Measurements from ENCODE around the gene ZKSCAN1.

Gene ZKSCAN1

DNA sequence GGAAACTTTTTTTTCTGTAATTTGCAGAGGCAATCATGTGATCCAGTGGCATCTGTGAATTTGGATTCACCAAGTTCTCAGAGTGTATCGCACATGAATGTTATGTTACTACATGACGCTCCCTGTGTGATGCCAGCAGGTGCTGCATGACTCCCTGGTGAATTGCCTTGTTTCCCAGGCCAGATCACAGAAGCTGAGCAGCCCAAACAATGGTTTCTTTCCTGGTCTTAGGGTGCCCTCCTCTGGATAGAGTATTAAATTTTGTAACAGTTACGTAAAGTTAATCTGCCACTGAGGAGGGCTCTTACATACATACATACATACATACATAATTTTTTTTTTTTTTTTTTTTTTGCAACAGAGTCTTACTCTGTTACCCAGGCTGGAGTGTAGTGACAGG, 37.8 kb downstream of the ZKSCAN1 start:
- DNase-seq (ENCODE audit: low read depth in 1 of 2, low spot score in 1 of 2) = peak; percentile 62 to 69
- TF ChIP-seq POLR2AphosphoS5 (IDR thresholded peaks at IDR 0.05; ENCODE audit: low read depth) = no peak
- H3K27ac ChIP-seq (replicated peaks) = no peak overlapping the region
- no peak overlapping the region for H3K4me3 ChIP-seq (replicated peaks; ENCODE audit: insufficient read depth, low read length)
- no peaks in the 10 kb centered on the region for H3K27me3 ChIP-seq (ENCODE audit: insufficient read depth, poor library complexity, severe bottlenecking)

DNA sequence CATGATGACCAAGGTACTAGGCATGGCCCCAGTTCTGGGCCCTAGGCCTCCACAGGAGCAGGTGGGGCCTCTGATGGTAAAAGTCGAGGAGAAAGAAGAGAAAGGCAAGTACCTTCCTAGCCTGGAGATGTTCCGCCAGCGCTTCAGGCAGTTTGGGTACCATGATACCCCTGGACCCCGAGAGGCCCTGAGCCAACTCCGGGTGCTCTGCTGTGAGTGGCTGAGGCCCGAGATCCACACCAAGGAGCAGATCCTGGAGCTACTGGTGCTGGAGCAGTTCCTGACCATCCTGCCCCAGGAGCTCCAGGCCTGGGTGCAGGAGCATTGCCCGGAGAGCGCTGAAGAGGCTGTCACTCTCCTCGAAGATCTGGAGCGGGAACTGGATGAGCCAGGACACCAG, 41.6 kb downstream of the ZKSCAN1 start:
- H3K27me3 ChIP-seq (ENCODE audit: insufficient read depth, poor library complexity, severe bottlenecking) = no peaks in the 10 kb centered on the region
- no peak for TF ChIP-seq POLR2AphosphoS5 (IDR thresholded peaks at IDR 0.05; ENCODE audit: low read depth)
- TF ChIP-seq, protein P1, sequence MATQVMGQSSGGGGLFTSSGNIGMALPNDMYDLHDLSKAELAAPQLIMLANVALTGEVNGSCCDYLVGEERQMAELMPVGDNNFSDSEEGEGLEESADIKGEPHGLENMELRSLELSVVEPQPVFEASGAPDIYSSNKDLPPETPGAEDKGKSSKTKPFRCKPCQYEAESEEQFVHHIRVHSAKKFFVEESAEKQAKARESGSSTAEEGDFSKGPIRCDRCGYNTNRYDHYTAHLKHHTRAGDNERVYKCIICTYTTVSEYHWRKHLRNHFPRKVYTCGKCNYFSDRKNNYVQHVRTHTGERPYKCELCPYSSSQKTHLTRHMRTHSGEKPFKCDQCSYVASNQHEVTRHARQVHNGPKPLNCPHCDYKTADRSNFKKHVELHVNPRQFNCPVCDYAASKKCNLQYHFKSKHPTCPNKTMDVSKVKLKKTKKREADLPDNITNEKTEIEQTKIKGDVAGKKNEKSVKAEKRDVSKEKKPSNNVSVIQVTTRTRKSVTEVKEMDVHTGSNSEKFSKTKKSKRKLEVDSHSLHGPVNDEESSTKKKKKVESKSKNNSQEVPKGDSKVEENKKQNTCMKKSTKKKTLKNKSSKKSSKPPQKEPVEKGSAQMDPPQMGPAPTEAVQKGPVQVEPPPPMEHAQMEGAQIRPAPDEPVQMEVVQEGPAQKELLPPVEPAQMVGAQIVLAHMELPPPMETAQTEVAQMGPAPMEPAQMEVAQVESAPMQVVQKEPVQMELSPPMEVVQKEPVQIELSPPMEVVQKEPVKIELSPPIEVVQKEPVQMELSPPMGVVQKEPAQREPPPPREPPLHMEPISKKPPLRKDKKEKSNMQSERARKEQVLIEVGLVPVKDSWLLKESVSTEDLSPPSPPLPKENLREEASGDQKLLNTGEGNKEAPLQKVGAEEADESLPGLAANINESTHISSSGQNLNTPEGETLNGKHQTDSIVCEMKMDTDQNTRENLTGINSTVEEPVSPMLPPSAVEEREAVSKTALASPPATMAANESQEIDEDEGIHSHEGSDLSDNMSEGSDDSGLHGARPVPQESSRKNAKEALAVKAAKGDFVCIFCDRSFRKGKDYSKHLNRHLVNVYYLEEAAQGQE (IDR thresholded peaks at IDR 0.05; ENCODE audit: insufficient replicate concordance, low read depth) = no peak
- no peak for TF ChIP-seq SPI1 (IDR thresholded peaks at IDR 0.05; ENCODE audit: borderline replicate concordance, low read depth)
- TF ChIP-seq, protein P2, sequence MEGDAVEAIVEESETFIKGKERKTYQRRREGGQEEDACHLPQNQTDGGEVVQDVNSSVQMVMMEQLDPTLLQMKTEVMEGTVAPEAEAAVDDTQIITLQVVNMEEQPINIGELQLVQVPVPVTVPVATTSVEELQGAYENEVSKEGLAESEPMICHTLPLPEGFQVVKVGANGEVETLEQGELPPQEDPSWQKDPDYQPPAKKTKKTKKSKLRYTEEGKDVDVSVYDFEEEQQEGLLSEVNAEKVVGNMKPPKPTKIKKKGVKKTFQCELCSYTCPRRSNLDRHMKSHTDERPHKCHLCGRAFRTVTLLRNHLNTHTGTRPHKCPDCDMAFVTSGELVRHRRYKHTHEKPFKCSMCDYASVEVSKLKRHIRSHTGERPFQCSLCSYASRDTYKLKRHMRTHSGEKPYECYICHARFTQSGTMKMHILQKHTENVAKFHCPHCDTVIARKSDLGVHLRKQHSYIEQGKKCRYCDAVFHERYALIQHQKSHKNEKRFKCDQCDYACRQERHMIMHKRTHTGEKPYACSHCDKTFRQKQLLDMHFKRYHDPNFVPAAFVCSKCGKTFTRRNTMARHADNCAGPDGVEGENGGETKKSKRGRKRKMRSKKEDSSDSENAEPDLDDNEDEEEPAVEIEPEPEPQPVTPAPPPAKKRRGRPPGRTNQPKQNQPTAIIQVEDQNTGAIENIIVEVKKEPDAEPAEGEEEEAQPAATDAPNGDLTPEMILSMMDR (IDR thresholded peaks at IDR 0.05; ENCODE audit: insufficient read depth, low read length) = no peak
- TF ChIP-seq GABPA (IDR thresholded peaks at IDR 0.05; ENCODE audit: low read depth) = no peak
- no peak for DNase-seq (ENCODE audit: low read depth in 1 of 2, low spot score in 1 of 2)

DNA sequence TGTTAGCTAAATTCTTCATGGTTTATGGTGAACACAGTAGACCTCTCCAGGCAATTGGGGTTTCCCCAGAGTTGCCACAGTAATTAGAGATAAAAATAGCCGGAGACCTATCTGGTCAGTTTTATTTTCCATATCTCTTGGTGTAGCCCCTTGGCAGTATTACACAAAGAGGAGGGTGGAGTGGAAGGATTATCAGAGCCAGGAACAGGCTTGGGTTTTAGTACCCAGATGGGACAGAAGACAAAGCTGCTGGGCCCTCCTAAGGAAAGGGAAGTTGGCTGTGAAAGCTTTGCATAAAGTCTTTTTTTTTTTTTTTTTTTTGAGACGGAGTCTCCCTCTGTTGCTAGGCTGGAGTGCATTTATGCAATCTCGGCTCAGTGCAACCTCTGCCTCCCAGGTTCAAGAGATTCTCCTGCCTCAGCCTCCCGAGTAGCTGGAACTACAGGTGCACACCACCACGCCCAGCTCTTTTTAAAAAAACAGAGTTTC, 43.9 kb downstream of the ZKSCAN1 start:
- Histone ChIP-seq H3K4me3 (replicated peaks; ENCODE audit: insufficient read depth, low read length) (no peak overlapping the region), H3K27me3 (ENCODE audit: insufficient read depth, poor library complexity, severe bottlenecking) (no peaks in the 10 kb centered on the region), H3K27ac (replicated peaks) (no peak overlapping the region)
- DNase-seq (ENCODE audit: low read depth in 1 of 2, low spot score in 1 of 2) = no peak
- no peak for TF ChIP-seq SPI1 (IDR thresholded peaks at IDR 0.05; ENCODE audit: borderline replicate concordance, low read depth)
- TF ChIP-seq, protein P1 (IDR thresholded peaks at IDR 0.05; ENCODE audit: insufficient replicate concordance, low read depth) = no peak
- TF ChIP-seq GABPA (IDR thresholded peaks at IDR 0.05; ENCODE audit: low read depth) = no peak
- TF ChIP-seq POLR2AphosphoS5 (IDR thresholded peaks at IDR 0.05; ENCODE audit: low read depth) = no peak
- TF ChIP-seq, protein P2 (IDR thresholded peaks at IDR 0.05; ENCODE audit: insufficient read depth, low read length) = no peak

More for the DNA sequence above, 41.6 kb downstream of the ZKSCAN1 start:
- no peak overlapping the region for H3K4me3 ChIP-seq (replicated peaks; ENCODE audit: insufficient read depth, low read length)
- H3K27ac ChIP-seq (replicated peaks) = no peak overlapping the region

DNA sequence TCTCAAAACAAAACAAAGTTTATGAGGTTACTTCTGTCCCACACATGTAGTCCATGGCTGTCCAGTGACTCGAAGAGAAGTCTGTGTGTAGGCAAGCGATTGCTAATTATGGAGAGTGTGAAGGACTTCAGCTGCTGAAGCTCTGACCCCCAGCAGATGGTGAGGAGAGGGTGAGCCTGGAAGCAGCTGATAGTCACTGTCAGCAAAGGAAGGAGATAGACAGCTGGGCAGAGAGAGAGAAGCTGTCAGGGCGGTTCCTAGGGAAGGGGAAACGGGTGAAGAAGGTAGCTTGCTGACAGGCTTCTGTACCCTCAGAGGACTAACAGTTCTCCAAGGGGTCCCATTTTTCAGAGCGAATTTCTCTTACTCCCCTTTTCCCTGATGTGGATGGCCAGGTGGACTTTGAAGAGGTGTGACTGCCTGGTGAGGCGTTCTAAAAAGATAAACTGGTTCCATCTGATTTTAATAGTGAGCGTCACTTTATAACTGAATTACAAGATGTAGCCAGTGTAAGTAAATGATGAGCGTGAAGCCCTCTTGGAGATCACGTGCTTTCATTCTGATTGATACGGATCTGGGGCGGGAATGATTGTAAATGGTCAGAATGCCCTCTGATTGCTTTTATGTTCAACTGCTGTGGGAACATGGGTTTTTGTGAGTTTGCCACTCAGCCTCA, 46.3 kb downstream of the ZKSCAN1 start:
- H3K27me3 ChIP-seq (ENCODE audit: insufficient read depth, poor library complexity, severe bottlenecking) = no peaks in the 10 kb centered on the region
- H3K27ac ChIP-seq (replicated peaks) = no peak overlapping the region
- TF ChIP-seq POLR2AphosphoS5 (IDR thresholded peaks at IDR 0.05; ENCODE audit: low read depth) = no peak
- no peak for TF ChIP-seq SPI1 (IDR thresholded peaks at IDR 0.05; ENCODE audit: borderline replicate concordance, low read depth)
- TF ChIP-seq, protein P1 (IDR thresholded peaks at IDR 0.05; ENCODE audit: insufficient replicate concordance, low read depth) = no peak
- TF ChIP-seq GABPA (IDR thresholded peaks at IDR 0.05; ENCODE audit: low read depth) = no peak
- TF ChIP-seq, protein P2 (IDR thresholded peaks at IDR 0.05; ENCODE audit: insufficient read depth, low read length) = no peak
- no peak for DNase-seq (ENCODE audit: low read depth in 1 of 2, low spot score in 1 of 2)
- no peak overlapping the region for H3K4me3 ChIP-seq (replicated peaks; ENCODE audit: insufficient read depth, low read length)
